ENCODE results near the gene ADARB2.
"Not testable (repeated sequence)": the region's sequence is repeated elsewhere in the genome, so short reads cannot be mapped to it uniquely, and the experiment has no call there.

Gene ADARB2

DNA sequence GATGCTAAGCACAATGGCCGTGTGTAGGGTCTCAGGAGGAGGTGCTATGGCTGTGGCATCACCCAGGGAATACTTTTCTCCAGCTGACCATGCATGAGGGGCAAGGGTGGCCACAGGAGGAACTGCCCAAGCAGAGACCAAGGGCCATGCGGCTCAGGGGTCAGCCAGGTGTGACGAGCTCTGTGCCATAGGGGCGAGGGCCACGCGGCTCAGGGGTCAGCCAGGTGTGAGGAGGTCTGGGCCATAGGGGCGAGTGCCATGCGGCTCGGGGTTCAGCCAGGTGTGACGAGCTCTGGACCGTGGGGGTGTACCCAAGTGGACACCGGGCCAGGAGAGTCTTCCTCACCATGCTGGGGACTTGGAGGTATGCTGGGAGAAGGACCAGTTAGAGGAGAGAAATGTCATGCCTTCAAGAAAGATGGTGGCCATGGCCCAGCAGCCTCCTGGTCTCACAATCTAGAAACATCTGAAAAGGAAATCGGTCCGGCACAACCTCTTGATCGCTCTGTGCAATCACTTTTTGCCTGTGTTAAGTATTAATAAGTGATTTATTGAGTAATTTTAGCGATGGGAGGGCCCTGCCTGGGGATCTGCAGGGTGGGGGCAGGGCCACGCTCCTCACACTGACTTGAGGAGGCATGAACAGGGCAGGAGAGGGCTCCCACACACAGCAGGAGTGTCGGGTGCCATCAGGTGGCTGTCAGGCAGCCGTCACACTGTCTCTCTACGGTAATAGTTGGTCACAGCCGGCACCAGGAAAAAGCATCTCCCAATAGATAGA is 265.0 kb downstream of the ADARB2 start:
- H3K36me3 ChIP-seq (ENCODE audit: insufficient read depth, low read length) = no peaks in the 10 kb centered on the region
- H3K9me3 ChIP-seq (ENCODE audit: control insufficient read depth, insufficient read depth, low read length) = no peaks in the 10 kb centered on the region
- no peak overlapping the region for H3K9ac ChIP-seq (ENCODE audit: low read depth, low read length)
- H3K4me1 ChIP-seq (ENCODE audit: insufficient read depth, low read length) = peaks cover 4% of the 10 kb centered on the region; the same call in 1 of the 2 replicates

DNA sequence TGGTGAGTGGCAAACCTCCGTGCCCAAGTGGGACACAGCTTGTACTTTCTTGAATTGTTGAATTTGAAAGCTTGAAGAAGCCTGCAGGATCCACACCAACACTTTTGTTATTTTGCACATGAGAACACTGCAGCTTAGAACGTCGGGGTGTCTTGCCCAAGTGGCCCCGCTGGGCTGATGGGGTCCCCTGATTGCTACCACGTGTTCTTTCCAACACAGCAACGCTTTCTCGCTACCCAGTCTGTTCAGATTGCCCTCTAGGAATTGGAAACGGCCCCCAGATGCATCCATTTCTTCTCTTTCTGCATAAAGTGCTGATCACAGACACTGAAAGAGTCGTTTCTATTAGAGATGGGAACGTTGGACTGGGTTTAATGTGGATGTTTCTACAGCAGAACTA is 268.5 kb downstream of the ADARB2 start:
- no peaks in the 10 kb centered on the region for H3K36me3 ChIP-seq (ENCODE audit: insufficient read depth, low read length)
- no peaks in the 10 kb centered on the region for H3K9me3 ChIP-seq (ENCODE audit: control insufficient read depth, insufficient read depth, low read length)
- H3K9ac ChIP-seq (ENCODE audit: low read depth, low read length) = no peak overlapping the region
- peaks cover 12% of the 10 kb centered on the region for H3K4me1 ChIP-seq (ENCODE audit: insufficient read depth, low read length)

DNA sequence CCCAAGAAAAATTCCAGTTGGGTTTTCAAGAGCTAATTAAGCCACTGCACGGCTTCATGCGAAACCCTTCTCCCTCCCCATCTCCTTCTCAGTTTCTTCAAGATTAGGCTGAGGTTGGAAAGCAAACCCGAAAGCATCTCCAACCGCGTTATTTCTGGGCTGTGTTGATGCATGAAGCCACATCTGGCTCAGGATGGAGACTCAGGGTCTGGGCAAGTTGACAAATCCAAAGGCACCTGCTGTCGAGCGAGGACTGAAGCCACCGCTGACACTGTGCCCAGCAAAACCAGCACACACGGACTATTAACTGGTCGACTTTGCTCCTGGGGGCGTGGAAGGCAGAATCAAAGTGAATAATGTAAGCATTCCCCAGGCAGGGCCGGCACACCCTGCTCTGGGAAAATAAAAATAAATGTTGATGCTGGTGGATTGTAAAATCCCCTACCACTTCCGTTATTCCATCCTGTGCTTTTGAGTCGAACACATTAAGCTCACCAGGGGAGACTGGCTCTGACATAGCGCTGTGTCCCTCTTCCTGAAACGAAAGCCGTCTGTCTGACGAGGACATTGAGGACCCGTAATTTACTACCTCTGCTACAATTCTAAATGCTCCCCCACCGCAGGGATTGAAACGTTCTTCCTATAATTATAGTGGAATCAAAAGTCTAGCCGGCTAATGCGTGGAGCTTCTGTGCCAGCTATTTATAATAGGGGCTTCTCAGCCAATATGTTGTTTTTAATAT is 269.8 kb downstream of the ADARB2 start:
- Histone ChIP-seq H3K4me1 (ENCODE audit: insufficient read depth, low read length) (peaks cover 12% of the 10 kb centered on the region), H3K9me3 (ENCODE audit: control insufficient read depth, insufficient read depth, low read length) (no peaks in the 10 kb centered on the region), H3K9ac (ENCODE audit: low read depth, low read length) (no peak overlapping the region), H3K36me3 (ENCODE audit: insufficient read depth, low read length) (no peaks in the 10 kb centered on the region)

DNA sequence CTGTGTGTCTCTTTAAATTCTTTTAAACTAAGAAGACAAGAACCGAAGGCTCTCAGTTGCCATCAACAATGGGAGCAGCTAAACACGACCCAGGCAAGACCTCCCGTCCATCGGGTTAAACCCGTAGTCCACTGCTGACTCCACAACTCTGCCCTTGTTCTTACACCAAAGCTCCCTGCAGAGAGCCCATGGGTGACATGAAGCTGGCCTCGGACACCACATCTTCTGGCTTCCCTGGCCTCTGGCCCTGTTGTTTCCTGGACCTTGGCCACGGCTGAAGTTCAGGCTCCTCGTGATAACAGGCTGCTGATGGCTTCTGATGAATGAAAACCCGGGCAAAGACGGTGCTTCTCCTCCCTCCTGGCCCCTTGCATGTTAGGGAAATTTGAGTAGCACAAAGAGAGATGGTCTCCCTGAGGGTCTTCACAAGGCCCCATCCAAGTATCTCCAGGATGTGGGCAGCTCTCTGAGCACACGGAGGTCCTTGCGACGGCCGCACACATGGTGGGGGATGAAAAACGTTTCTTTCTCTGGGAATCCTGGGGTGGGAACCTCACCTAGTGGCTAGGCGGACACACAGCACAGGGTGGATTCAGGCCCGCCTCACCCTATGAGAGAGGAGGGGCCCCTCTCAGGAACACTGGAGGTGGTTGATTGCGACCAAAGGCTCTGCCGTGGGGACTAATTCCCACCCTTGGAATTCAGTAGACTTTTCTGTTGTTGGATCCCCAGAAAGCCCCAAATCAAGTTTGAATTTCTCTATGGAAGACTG is 271.1 kb downstream of the ADARB2 start:
- Histone ChIP-seq H3K9ac (ENCODE audit: low read depth, low read length) (no peak overlapping the region), H3K4me1 (ENCODE audit: insufficient read depth, low read length) (peaks cover 12% of the 10 kb centered on the region), H3K9me3 (ENCODE audit: control insufficient read depth, insufficient read depth, low read length) (no peaks in the 10 kb centered on the region), H3K36me3 (ENCODE audit: insufficient read depth, low read length) (no peaks in the 10 kb centered on the region)

DNA sequence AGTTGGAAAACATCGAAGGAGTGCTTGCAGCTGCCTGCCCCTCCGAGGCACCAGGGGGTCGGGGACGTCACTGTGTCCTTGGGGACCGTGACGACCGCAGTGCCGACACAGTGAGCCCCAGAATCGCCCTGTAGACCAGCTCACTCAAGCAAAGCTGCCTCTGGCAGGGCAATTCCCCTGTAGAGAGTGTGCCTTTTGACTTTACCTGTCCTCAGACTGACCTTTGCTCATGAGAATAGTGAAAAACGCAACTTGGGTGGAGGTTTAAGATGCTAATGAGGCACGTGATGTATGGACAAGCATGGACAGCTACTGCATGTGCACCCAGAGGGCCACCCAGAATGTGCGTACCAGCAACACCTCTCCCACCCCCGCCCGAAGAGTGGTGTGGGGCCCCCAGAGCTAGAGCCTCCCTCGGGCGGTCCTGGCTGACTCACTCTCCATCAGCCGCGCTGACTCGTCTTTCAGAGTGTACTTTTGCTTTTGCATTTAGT is 271.9 kb downstream of the ADARB2 start:
- Histone ChIP-seq H3K9me3 (ENCODE audit: control insufficient read depth, insufficient read depth, low read length) (no peaks in the 10 kb centered on the region), H3K4me1 (ENCODE audit: insufficient read depth, low read length) (peaks cover 12% of the 10 kb centered on the region), H3K36me3 (ENCODE audit: insufficient read depth, low read length) (no peaks in the 10 kb centered on the region), H3K9ac (ENCODE audit: low read depth, low read length) (no peak overlapping the region)

DNA sequence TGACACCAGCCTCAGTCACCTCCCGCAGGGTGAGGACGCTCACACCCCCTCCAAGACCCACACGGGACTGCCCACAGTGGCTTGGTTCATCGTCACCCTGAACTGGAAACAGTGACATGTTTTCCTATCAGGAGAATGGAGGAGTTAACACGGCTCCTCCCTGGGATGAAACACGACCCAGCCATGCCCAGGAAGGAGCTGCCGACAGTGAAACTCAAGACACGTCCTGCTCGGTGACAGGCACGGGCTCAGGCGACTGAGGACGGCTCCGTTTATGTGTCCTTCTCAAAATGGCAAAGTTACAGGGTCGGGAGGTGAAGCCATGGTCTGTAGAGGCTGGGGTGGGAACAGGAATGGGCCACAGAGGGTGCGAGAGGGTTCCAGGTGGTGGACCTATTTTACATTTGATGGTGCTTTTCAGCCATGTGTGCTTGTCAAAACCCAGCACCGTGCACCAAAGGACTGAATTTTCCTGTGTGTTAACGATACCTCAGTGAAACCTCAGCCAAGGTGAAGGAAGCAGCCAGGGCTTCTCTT is 272.4 kb downstream of the ADARB2 start:
- peaks cover 12% of the 10 kb centered on the region for H3K4me1 ChIP-seq (ENCODE audit: insufficient read depth, low read length)
- no peaks in the 10 kb centered on the region for H3K36me3 ChIP-seq (ENCODE audit: insufficient read depth, low read length)
- H3K9me3 ChIP-seq (ENCODE audit: control insufficient read depth, insufficient read depth, low read length) = no peaks in the 10 kb centered on the region
- no peak overlapping the region for H3K9ac ChIP-seq (ENCODE audit: low read depth, low read length)

DNA sequence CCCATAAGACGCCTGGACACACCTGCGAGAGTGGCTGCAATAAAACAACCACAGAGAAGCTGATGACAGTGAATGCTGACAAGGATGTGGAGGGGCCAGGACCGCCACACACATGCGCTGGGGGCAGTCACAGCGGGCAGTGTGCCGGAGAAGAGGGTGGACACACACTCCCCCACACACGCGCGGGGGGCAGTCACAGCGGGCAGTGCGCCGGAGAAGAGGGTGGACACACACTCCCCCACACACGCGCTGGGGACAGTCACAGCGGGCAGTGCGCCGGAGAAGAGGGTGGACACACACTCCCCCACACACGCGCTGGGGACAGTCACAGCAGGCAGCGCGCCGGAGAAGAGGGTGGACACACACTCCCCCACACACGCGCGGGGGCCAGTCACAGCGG is 273.4 kb downstream of the ADARB2 start:
- H3K36me3 ChIP-seq (ENCODE audit: insufficient read depth, low read length); H3K9me3 ChIP-seq (ENCODE audit: control insufficient read depth, insufficient read depth, low read length); H3K9ac ChIP-seq (ENCODE audit: low read depth, low read length): not testable (repeated sequence)
- H3K4me1 ChIP-seq (ENCODE audit: insufficient read depth, low read length) = peaks cover 12% of the 10 kb centered on the region

DNA sequence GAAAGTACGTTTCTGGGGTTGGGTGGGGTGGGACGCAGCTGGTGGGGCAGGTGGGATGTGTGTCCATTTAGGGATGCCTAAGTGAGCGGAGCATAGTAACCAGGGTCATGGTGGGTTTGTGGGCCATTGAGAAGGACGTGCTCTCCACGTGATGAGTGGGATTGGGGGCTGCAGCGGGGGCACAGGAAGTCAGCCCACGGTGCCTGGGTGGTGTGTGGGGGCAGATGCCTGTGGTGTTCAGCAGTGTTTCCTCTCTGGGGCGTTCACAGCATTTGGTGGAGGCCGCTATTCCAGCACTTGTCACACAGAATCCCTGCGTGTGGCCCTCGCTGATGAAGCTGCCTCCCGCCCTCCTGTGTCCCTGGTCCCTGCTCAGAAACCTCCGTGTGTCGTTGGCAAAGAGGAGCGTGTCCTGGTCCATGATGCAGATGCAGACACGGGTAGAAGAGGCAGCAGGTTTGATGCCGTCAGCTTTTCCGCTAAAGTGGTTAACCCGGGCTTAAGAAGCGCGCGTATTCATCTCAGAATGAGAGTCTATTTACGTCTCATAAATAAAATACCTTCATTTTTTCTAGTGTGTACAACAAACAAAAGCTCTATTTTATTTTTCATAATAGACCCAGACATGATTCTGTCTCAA is 274.2 kb downstream of the ADARB2 start:
- no peak overlapping the region for H3K9ac ChIP-seq (ENCODE audit: low read depth, low read length)

DNA sequence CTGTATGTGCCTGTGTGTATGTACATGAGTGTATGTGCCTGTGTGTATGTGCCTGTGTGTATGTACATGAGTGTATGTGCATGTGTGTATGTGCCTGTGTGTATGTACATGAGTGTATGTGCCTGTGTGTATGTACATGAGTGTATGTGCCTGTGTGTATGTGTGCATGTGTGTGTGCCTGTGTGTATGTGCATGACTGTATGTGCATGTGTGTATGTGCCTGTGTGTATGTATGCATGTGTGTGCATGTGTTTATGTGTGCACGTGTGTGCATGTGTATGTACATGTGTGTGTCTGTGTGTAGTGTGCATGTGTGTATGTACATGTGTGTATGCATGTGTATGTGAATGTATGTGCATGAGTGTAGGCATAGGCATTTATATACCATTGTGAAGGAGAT is 274.8 kb downstream of the ADARB2 start:
- H3K9me3 ChIP-seq (ENCODE audit: control insufficient read depth, insufficient read depth, low read length) = no peaks in the 10 kb centered on the region
- H3K4me1 ChIP-seq (ENCODE audit: insufficient read depth, low read length) = peaks cover 12% of the 10 kb centered on the region
- no peaks in the 10 kb centered on the region for H3K36me3 ChIP-seq (ENCODE audit: insufficient read depth, low read length)
- no peak overlapping the region for H3K9ac ChIP-seq (ENCODE audit: low read depth, low read length)

More for the DNA sequence above, 274.2 kb downstream of the ADARB2 start:
- Histone ChIP-seq H3K4me1 (ENCODE audit: insufficient read depth, low read length) (peaks cover 12% of the 10 kb centered on the region), H3K9me3 (ENCODE audit: control insufficient read depth, insufficient read depth, low read length) (no peaks in the 10 kb centered on the region), H3K36me3 (ENCODE audit: insufficient read depth, low read length) (no peaks in the 10 kb centered on the region)

DNA sequence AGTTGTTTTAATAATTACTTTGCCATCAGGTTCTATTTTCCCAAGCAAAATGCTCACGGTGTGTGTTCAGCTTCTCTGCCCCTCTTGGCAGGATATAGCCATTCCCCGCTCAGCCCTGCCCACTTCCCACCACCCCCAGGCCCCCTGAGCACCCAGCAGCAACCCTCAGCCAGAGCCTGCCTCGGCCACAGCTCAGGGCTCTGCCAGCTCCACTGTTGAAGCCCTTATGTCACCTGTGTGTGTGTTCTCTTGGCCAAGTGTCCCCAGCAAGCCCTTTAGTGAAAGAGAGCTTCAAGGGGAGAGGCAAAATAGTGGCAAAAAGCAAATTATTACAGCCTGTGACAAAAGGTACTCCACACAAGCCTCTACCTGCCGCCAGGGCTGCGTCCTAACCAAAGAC is 275.3 kb downstream of the ADARB2 start:
- H3K4me1 ChIP-seq (ENCODE audit: insufficient read depth, low read length) = peaks cover 12% of the 10 kb centered on the region
- H3K9me3 ChIP-seq (ENCODE audit: control insufficient read depth, insufficient read depth, low read length) = no peaks in the 10 kb centered on the region
- no peaks in the 10 kb centered on the region for H3K36me3 ChIP-seq (ENCODE audit: insufficient read depth, low read length)
- H3K9ac ChIP-seq (ENCODE audit: low read depth, low read length) = no peak overlapping the region

DNA sequence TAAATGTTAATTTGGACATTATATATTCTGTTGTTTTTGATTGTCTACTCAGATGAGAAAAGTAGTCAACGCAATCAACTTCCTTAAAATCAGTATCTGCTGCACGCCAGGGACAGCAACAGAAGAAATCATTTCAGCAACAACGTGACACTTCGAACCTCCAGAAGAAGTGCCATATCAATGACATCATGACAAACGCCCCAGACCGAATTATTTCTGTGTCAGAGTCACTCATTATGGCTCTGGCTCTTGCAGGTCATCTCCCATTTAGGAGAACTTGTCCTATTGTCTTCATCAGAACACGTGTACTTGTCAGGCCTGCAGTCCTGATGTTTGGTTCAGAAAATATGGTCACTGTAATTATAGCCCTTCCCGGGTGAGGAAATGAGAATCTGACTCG is 276.3 kb downstream of the ADARB2 start:
- no peak overlapping the region for H3K9ac ChIP-seq (ENCODE audit: low read depth, low read length)
- H3K4me1 ChIP-seq (ENCODE audit: insufficient read depth, low read length) = peaks cover 11% of the 10 kb centered on the region
- H3K9me3 ChIP-seq (ENCODE audit: control insufficient read depth, insufficient read depth, low read length) = no peaks in the 10 kb centered on the region
- no peaks in the 10 kb centered on the region for H3K36me3 ChIP-seq (ENCODE audit: insufficient read depth, low read length)

DNA sequence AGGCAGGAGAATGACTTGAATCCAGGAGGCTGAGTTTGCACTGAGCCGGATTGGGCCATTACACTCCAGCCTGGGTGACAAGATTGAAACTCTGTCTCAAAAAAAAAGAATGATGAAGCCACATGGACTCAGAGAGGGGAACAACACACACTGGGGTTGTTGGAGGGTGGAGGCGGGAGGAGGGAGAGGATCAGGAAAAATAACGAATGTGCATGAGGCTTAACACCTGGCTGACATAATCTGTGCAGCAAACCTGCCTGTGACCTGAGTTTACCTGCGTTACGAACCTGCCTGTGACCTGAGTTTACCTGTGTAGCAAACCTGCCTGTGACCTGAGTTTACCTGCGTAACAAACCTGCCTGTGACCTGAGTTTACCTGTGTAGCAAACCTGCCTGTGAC is 277.7 kb downstream of the ADARB2 start:
- not testable (repeated sequence) for H3K36me3 ChIP-seq (ENCODE audit: insufficient read depth, low read length); H3K9me3 ChIP-seq (ENCODE audit: control insufficient read depth, insufficient read depth, low read length); H3K9ac ChIP-seq (ENCODE audit: low read depth, low read length); H3K4me1 ChIP-seq (ENCODE audit: insufficient read depth, low read length)

DNA sequence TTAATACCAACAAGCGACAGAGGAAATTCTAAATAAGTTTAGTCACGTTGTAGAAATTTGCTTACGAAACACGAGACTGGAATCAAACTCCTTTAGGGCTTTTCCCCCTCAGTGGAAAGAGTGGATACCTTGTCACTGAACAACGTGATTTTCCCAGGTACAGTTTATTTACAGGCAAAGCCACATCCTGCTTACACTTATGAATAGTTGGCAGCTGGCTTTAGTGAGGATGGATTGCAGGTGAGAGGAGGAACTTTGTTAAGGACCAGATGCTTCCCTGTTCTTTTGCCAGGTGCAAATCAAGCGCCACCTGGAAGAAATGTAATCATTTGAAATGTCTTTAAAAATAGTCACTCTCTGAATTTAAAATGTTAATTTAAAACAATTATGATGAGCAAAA is 282.4 kb downstream of the ADARB2 start:
- Histone ChIP-seq H3K36me3 (ENCODE audit: insufficient read depth, low read length) (no peaks in the 10 kb centered on the region), H3K4me1 (ENCODE audit: insufficient read depth, low read length) (no peaks in the 10 kb centered on the region), H3K9ac (ENCODE audit: low read depth, low read length) (no peak overlapping the region), H3K9me3 (ENCODE audit: control insufficient read depth, insufficient read depth, low read length) (no peaks in the 10 kb centered on the region)

DNA sequence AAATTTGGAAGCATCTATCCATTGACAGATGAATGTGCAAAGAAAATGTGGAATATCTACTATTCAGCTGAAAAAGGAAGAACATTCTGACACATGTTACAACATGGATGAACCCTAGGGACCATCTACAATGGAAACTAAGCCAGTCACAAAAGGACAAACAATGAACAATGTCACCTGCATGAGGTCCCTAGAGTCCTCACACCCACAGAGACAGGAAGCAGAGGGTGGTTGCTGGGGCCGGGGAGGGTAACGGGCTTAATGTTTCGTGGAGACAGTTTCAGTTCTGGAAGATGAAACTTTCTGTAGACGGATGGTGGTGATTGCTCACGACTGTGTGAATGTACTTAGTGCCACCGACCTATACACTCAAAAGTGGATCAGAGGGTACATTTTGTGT is 282.9 kb downstream of the ADARB2 start:
- Histone ChIP-seq H3K9me3 (ENCODE audit: control insufficient read depth, insufficient read depth, low read length) (no peaks in the 10 kb centered on the region), H3K4me1 (ENCODE audit: insufficient read depth, low read length) (no peaks in the 10 kb centered on the region), H3K36me3 (ENCODE audit: insufficient read depth, low read length) (no peaks in the 10 kb centered on the region), H3K9ac (ENCODE audit: low read depth, low read length) (no peak overlapping the region)

Data from ES-I3 (cell line).